K562 (cell line): ENCODE measurements around the gene SCN8A. TPM values are rescaled to one million over a fixed set of nuclear protein-coding genes. Genes with fewer than 3 reads are reported as not detected.

Source experiments
- ATAC-seq: fragments of 200-7000 bp; cut with Tn5 transposase; 3 replicates; pipeline ENCODE4 v1.9.1; 2020; ENCODE audit warnings: moderate library complexity
- BruUV-seq: library from RNA; stranded (reverse); fragments of 400-500 nt; replicated peaks from 2 replicates; lab custom pipeline; 2021; lab: Mats Ljungman, UMichigan
- CTCF ChIA-PET: fragments of 300-600 bp; formaldehyde crosslinking; extraction: SDS; loops from one replicate; lab custom pipeline; 2021; ENCODE audit warnings: low intra/inter-chr PET ratio; lab: Yijun Ruan, JAX
- POLR2A ChIA-PET: fragments of 300-600, 350-650 bp; sonication (Branson Sonifier 250); formaldehyde crosslinking; extraction: SDS; loops from one replicate; lab custom pipeline; 2021; ENCODE audit warnings: antibody characterized with exemption, inconsistent platforms; lab: Yijun Ruan, JAX
- DNase-seq, 4 experiments: peaks; one replicate each; pipeline versions ENCODE4 v3.0.0 to v3.0.0-alpha.2; 2011 to 2018; ENCODE audit warnings: low spot score in 3 of 4, mixed read lengths in 3 of 4; ENCODE audit errors: extremely low read depth in 1 of 4
- FAIRE-seq: peaks from 2 replicates; lab custom pipeline; 2011; peaks lifted over from hg19 to GRCh38; lab: Jason Lieb, UNC
- H2AFZ ChIP-seq: 2 replicates; pipeline ENCODE4 v1.6.0; 2011; ENCODE audit warnings: low read depth, low read length, control low read depth, inconsistent platforms
- H3K27ac ChIP-seq: fragments of 200-600 bp; 3 replicates; pipeline ENCODE4 v1.8.0; 2011; ENCODE audit warnings: low read depth, mild to moderate bottlenecking, control low read depth, inconsistent platforms, low read length, moderate library complexity, mixed read lengths; ENCODE audit errors: extremely low read depth
- H3K27me3 ChIP-seq, 2 experiments: fragments of 300-600 bp in 1 of 2; 2 replicates in 1 of 2; 3 replicates in 1 of 2; pipeline versions ENCODE4 v1.6.0 to v1.8.0; 2011; ENCODE audit warnings: inconsistent platforms in 2 of 2, low read length in 2 of 2, mild to moderate bottlenecking in 1 of 2, mixed read lengths in 1 of 2, moderate library complexity in 1 of 2; ENCODE audit not compliant: control insufficient read depth in 2 of 2, insufficient read depth in 2 of 2
- H3K36me3 ChIP-seq: fragments of 300-600 bp; 3 replicates; pipeline ENCODE4 v1.8.0; 2011; ENCODE audit warnings: mild to moderate bottlenecking, low read length, inconsistent platforms; ENCODE audit not compliant: control insufficient read depth, insufficient read depth
- H3K4me1 ChIP-seq, 2 experiments: fragments of 200-600 bp in 1 of 2; replicated peaks in 1 of 2; 2 replicates in 1 of 2; 3 replicates in 1 of 2; pipeline versions ENCODE4 v1.5.1 to v1.8.0; 2011; ENCODE audit warnings: inconsistent platforms in 2 of 2, low read length in 2 of 2, mild to moderate bottlenecking in 1 of 2, mixed read lengths in 1 of 2, moderate library complexity in 1 of 2; ENCODE audit not compliant: control insufficient read depth in 2 of 2, insufficient read depth in 2 of 2
- H3K4me2 ChIP-seq: 2 replicates; pipeline ENCODE4 v1.6.1; 2011; ENCODE audit warnings: low read length, control low read depth, inconsistent platforms, mixed read lengths; ENCODE audit not compliant: insufficient read depth
- H3K4me3 ChIP-seq: fragments of 200-600 bp; sonication (generic), shearing (Covaris generic); 2 replicates; pipeline ENCODE4 v1.5.1; 2016; ENCODE audit warnings: control low read depth, inconsistent platforms
- H3K79me2 ChIP-seq: fragments of 200-600 bp; 3 replicates; pipeline ENCODE4 v1.8.0; 2011; ENCODE audit warnings: low read length, inconsistent platforms; ENCODE audit not compliant: control insufficient read depth, insufficient read depth
- H3K9ac ChIP-seq, 2 experiments: 2 replicates each; pipeline versions ENCODE4 v1.6.0 to v1.6.1; 2011; ENCODE audit warnings: low read depth in 2 of 2, low read length in 2 of 2, control low read depth in 1 of 2, inconsistent platforms in 1 of 2, mild to moderate bottlenecking in 1 of 2, mixed read lengths in 1 of 2; ENCODE audit not compliant: insufficient read depth in 1 of 2
- H3K9me1 ChIP-seq: one replicate; pipeline ENCODE4 v1.6.0; 2011; ENCODE audit warnings: inconsistent platforms, mild to moderate bottlenecking, low read length, moderate library complexity; ENCODE audit not compliant: control insufficient read depth, insufficient read depth
- H3K9me3 ChIP-seq: replicated peaks from 2 replicates; pipeline ENCODE4 v1.5.1; 2011; ENCODE audit warnings: low read depth, low read length, inconsistent platforms; ENCODE audit not compliant: control insufficient read depth, insufficient read depth
- H4K20me1 ChIP-seq: replicated peaks from 2 replicates; pipeline ENCODE4 v1.6.1; 2011; ENCODE audit warnings: low read length, inconsistent platforms, mixed read lengths; ENCODE audit not compliant: control insufficient read depth, insufficient read depth
- CBX1 ChIP-seq: sonication (generic); IDR thresholded peaks from 2 replicates; pipeline ENCODE4 v1.6.1; 2016; ENCODE audit warnings: antibody characterized with exemption, low read depth, mild to moderate bottlenecking
- FOXP4 ChIP-seq: sonication (generic); formaldehyde crosslinking; IDR thresholded peaks from 2 replicates; pipeline ENCODE4 v1.8.0; 2022; ENCODE audit warnings: mild to moderate bottlenecking, missing genetic modification reagents, borderline replicate concordance
- HDAC6 ChIP-seq: IDR thresholded peaks from 2 replicates; pipeline ENCODE4 v1.6.1; 2012; ENCODE audit warnings: low read depth, mild to moderate bottlenecking, control low read depth, inconsistent platforms, low read length, moderate library complexity
- NRF1 ChIP-seq, 2 experiments: fragments of 450-650 bp; IDR thresholded peaks in 1 of 2; conservative IDR thresholded peaks in 1 of 2; 2 replicates each; pipeline ENCODE4 v1.6.1; 2014; ENCODE audit warnings: mild to moderate bottlenecking in 2 of 2
- RBFOX2 ChIP-seq: fragments of 200-400 bp; formaldehyde crosslinking; IDR thresholded peaks from 2 replicates; pipeline ENCODE4 v1.6.1; 2017; ENCODE audit warnings: low read depth, mild to moderate bottlenecking, low read length, moderate library complexity
- SMARCC2 ChIP-seq: fragments of 450-650 bp; IDR thresholded peaks from 2 replicates; pipeline ENCODE4 v1.6.1; 2017; ENCODE audit warnings: antibody characterized with exemption, moderate library complexity, mild to moderate bottlenecking, low read depth
- SREBF2 ChIP-seq: sonication (generic); formaldehyde crosslinking; IDR thresholded peaks from 2 replicates; pipeline ENCODE4 v1.4.0; 2020; ENCODE audit warnings: mild to moderate bottlenecking, missing genetic modification reagents
- TBP ChIP-seq: optimal IDR thresholded peaks from 2 replicates; pipeline ENCODE3; 2011; ENCODE audit warnings: low read depth, low read length, improper control_type of control experiment
- TCF7 ChIP-seq: sonication (generic); IDR thresholded peaks from 2 replicates; pipeline ENCODE4 v1.6.1; 2016; ENCODE audit warnings: antibody characterized with exemption, borderline replicate concordance
- WHSC1 ChIP-seq: IDR thresholded peaks from one replicate; pipeline ENCODE4 v1.6.1; 2012; ENCODE audit warnings: low read length, control low read depth, inconsistent platforms
- ZHX1 ChIP-seq: fragments of 150-350 bp; conservative IDR thresholded peaks from 2 replicates; pipeline ENCODE4 v1.6.1; 2014; ENCODE audit warnings: low read length
- ZNF324 ChIP-seq: fragments of 250-450 bp; sonication (Bioruptor Pico); IDR thresholded peaks from 2 replicates; pipeline ENCODE4 v1.4.0; 2020; ENCODE audit warnings: mild to moderate bottlenecking
- ZNF408 ChIP-seq: fragments of 250-450 bp; sonication (Bioruptor Pico); IDR thresholded peaks from 2 replicates; pipeline ENCODE4 v1.4.0; 2020; ENCODE audit warnings: low read depth, mild to moderate bottlenecking, moderate library complexity
- ZNF444 ChIP-seq: fragments of 250-450 bp; sonication (Bioruptor Pico); IDR thresholded peaks from 2 replicates; pipeline ENCODE4 v1.4.0; 2020; ENCODE audit warnings: mild to moderate bottlenecking, moderate library complexity
- in situ Hi-C: fragments of 300-500 bp; cut with MboI; formaldehyde crosslinking; loops from 4 replicates; pipeline ENCODE4 v1.15.0; 2018; ENCODE audit warnings: inconsistent platforms, mixed read lengths
- intact Hi-C: fragments of 100-400 bp; cut with micrococcal nuclease; formaldehyde crosslinking; loops from 2 replicates; pipeline ENCODE4 v1.14.2; 2022
- polyA plus RNA-seq, 8 experiments: library from polyadenylated mRNA; depleted of rRNA in 4 of 8; stranded (reverse) in 5 of 8; unstranded in 3 of 8; fragments of >200 nt; fragmentation: Nextera tagmentation in 2 of 8; fragmentation: Illumina TruSeq in 1 of 8; extraction: Ambion mirVana in 2 of 8; extraction: Trizol in 1 of 8; gene quantifications; 2 replicates each; pipeline versions ENCODE4 v1.2.1 to v1.2.3, GENCODE V29; 2011 to 2014; ENCODE audit warnings: inconsistent platforms in 1 of 8, missing spikeins in 1 of 8
- total RNA-seq, 7 experiments: library from RNA; depleted of rRNA in 6 of 7; stranded (reverse); fragments of >200 nt in 6 of 7; fragmentation: Illumina TruSeq in 2 of 7; extraction: Trizol in 2 of 7; gene quantifications; 2 replicates each; pipeline versions ENCODE4 v1.2.1 to v1.2.3, GENCODE V29; 2011 to 2021; ENCODE audit warnings: low replicate concordance in 1 of 7
- TF ChIP-seq, protein P1 (sequence below), 2 experiments: IDR thresholded peaks; 2 replicates each; pipeline ENCODE4 v1.6.1; 2012; ENCODE audit warnings: improper control_type of control experiment in 2 of 2, low read depth in 2 of 2, low read length in 2 of 2, borderline replicate concordance in 1 of 2

SCN8A gene
- total and polyA plus RNA-seq, 9 of the 15 experiments (the other 6 are each of a cell fraction or from before 2014, with no cell fraction given): 0.03 to 0.29 (median 0.15) TPM; not detected in 1

- TF ChIP-seq NRF1 (conservative IDR thresholded peaks at IDR 0.05 in 1 of 2, IDR thresholded peaks at IDR 0.05 in 1 of 2): peak; percentile 50 to 54; a peak in 3 of 4 replicates
- TF ChIP-seq, protein P1, sequence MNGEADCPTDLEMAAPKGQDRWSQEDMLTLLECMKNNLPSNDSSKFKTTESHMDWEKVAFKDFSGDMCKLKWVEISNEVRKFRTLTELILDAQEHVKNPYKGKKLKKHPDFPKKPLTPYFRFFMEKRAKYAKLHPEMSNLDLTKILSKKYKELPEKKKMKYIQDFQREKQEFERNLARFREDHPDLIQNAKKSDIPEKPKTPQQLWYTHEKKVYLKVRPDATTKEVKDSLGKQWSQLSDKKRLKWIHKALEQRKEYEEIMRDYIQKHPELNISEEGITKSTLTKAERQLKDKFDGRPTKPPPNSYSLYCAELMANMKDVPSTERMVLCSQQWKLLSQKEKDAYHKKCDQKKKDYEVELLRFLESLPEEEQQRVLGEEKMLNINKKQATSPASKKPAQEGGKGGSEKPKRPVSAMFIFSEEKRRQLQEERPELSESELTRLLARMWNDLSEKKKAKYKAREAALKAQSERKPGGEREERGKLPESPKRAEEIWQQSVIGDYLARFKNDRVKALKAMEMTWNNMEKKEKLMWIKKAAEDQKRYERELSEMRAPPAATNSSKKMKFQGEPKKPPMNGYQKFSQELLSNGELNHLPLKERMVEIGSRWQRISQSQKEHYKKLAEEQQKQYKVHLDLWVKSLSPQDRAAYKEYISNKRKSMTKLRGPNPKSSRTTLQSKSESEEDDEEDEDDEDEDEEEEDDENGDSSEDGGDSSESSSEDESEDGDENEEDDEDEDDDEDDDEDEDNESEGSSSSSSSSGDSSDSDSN (IDR thresholded peaks at IDR 0.05; ENCODE audit: borderline replicate concordance in 1 of 2, low read depth in 2 of 2, low read length in 2 of 2): peak; percentile 98 to 100
- peak; percentile 86 for TF ChIP-seq TBP
- no peak for TF ChIP-seq RBFOX2
- TF ChIP-seq SREBF2: no peak
Observed at GRCh38 chr12:51721282-51721940, 130.4 kb downstream of the SCN8A start (continued).

GRCh38 chr12:51722431-51722830, 131.4 kb downstream of the SCN8A start:
- peaks cover 0 to 5% of the 10 kb centered on the region in 2 experiments; a peak in 1 of 5 replicates for H3K4me1 ChIP-seq
- ATAC-seq (no peak), FAIRE-seq (no peak), DNase-seq (no peak)
- H3K79me2 ChIP-seq: no peaks in the 10 kb centered on the region
- in situ Hi-C loops: no loop called here
- H3K36me3 ChIP-seq: no peaks in the 10 kb centered on the region
- no peaks in the 10 kb centered on the region for H3K9me3 ChIP-seq
- ChIA-PET POLR2A (no interaction called here), CTCF (no interaction called here)
- no TSS peak for BruUV-seq
- no peak overlapping the region for H3K4me2 ChIP-seq
- no peaks in the 10 kb centered on the region for H3K9me1 ChIP-seq
- no peak overlapping the region for H2AFZ ChIP-seq
- no peak overlapping the region for H3K27ac ChIP-seq
- intact Hi-C loops: no loop called here
- no peak overlapping the region for H3K9ac ChIP-seq
- no peaks in the 10 kb centered on the region for H4K20me1 ChIP-seq
- H3K4me3 ChIP-seq: no peak overlapping the region
- peaks cover 7 to 13% of the 10 kb centered on the region in 2 experiments; a peak in 4 of 5 replicates for H3K27me3 ChIP-seq
- no peak for TF ChIP-seq TCF7
- TF ChIP-seq HDAC6: no peak
- TF ChIP-seq WHSC1: no peak
- no peak for TF ChIP-seq ZNF408 (CRISPR knock-in tag)
- TF ChIP-seq ZNF324 (CRISPR knock-in tag): no peak
- no peak for TF ChIP-seq CBX1
- TF ChIP-seq ZHX1: no peak
- TF ChIP-seq ZNF444 (CRISPR knock-in tag): no peak
- no peak for TF ChIP-seq SMARCC2
- TF ChIP-seq FOXP4: no peak
